ENCODE results near the gene UBLCP1.
"Not testable (repeated sequence)": the region's sequence is repeated elsewhere in the genome, so short reads cannot be mapped to it uniquely, and the experiment has no call there.

The UBLCP1 gene

DNA sequence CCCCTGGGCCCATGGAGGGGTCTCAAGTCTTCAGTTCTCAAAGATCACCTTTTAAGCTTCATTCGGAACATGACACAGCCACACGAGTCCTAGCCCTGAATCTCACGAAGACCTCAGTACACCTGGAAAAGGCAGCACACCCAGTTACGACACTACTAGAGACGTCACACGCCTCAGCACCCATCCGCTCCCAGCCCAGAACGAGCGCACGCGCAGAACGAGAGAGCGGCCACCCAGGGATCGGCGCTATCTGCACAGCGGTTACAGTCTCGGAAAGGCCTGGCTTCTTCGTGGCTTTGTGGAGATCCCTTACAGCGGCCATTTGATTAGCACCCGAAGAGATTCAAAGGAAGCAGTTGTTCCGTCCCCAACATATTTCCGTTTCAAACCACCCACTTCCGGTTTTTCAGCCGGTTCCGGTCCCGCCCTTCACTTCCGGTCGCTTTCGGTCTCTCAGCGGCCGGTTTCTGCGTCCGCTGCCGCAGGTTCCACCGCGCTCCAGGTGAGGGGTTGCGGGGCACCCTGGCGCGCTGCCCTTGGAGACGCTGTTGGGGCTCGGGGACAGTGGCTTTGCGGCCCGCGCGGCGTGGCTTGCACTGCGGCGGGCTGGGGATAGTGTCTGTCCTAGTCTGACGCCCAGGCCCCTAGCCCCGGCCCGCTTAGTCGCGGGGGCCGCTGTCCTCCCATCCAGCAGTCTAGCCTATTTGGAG is at the start of gene UBLCP1:
TSS of gene UBLCP1 (plus strand) at position 432 of the 710 bp plus-strand sequence. CDS start 5,626 bp downstream, outside the sequence.
- ATAC-seq: peak; percentile 93

DNA sequence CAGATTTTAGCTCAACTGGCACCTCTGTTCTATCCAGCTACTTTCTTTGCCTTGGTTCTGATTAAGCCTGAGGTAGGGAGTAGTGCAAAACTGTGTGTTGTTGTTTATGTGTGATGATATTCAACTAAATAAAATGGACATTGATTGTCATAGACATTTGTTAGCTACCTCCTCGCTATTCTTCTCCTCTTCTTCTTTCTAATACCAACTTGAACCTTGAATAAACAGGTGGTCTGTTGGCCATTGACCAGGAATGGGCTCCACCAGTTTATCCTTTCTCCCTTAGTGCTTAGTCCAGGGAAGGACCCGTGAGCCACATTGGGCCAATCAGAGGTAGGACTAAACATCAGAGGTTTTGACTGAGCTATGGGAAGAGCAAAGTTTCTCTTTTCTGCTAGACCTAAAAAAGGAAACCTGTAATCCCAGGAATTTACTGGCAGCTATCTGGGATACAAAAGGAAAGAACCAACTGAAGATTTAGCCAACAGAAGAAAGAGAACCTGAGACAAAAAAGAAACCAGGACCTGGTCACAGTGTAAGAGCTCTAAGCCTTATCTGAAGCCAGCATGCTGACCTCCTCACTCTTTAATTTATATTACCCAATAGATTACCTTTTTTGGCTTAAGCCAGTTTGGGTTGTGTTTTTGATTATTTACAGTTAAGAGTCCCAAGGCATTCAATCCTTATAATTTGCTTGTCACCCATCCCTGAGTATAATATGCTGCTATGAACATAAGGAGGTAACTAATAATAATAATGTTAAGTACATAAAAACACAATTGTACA is 48.4 kb upstream of the UBLCP1 start:
- no peak for ATAC-seq

- ATAC-seq: no peak
These were observed 47.2 kb upstream of the UBLCP1 start for GRCh38 chr5:159215886-159216285.

- no peak for ATAC-seq
These were observed 46.6 kb upstream of the UBLCP1 start for GRCh38 chr5:159216454-159216853.

DNA sequence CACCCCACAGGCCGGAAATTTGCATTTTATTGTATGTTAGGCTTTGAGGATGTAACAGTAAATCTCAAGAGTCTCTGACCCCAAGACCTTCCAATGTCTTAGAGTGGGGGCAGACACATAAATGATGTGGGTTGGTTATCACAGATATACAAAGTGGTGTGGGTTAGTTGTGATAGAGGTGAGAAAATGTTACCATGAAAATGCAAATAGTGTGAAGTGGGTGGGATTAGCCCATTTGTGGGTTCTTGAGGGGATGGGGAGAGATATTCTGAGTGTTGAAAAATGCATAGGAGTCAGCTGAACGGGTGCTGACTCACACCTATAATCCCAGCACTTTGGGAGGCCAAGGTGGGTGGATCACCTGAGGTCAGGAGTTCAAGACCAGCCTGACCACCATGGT is 45.9 kb upstream of the UBLCP1 start:
- no peak for ATAC-seq

- ATAC-seq: no peak
These were observed 44.5 kb upstream of the UBLCP1 start for GRCh38 chr5:159218595-159219023.

DNA sequence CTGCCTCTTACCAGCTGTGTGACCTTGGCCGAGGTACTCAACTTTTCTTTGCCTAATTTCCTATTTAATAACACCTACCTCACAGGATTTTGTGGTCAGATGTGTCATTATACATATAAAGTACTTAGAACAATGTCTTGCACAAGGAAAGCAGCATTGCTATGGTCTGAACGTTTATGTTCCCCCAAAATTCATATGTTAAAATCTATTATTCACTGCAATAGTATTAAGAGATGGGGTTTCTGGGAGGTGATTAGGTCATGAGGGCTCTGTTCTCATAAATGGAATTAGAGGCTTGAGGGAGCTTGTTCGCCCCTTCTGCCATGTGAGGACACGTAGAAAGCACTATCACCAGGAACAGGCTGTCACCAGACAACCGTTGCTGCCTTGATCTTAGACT is 42.9 kb upstream of the UBLCP1 start:
- no peak for ATAC-seq

- no peak for ATAC-seq
These were observed 39.6 kb upstream of the UBLCP1 start for GRCh38 chr5:159223469-159223868.

GRCh38 chr5:159224471-159224870 is 38.6 kb upstream of the UBLCP1 start:
- no peak for ATAC-seq

DNA sequence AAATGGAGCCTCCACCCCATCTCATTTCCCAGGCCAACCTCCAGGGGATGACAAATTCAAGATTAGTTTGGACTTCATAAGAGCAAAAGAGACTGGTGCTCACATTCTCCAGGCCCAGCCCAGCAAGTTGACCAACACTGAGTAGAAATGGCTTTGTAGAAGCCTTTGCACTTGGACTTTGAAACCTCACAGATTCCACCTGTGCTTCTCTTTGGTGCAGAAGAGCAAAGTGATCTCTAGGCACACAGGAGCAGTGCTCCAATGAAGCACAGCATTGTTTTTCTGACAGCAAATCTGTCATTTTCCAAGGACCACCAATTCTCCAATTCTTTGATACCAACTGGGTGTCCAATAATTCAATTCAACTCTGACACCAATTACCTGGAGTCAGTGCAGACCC is 36.6 kb upstream of the UBLCP1 start:
- ATAC-seq: no peak

- ATAC-seq: no peak
These were observed 35.6 kb upstream of the UBLCP1 start for GRCh38 chr5:159227452-159227851.

- ATAC-seq: not testable (repeated sequence)
These were observed 35.0 kb upstream of the UBLCP1 start for GRCh38 chr5:159228097-159228496.

- ATAC-seq: no peak
These were observed 32.4 kb upstream of the UBLCP1 start for GRCh38 chr5:159230657-159231056.

- no peak for ATAC-seq
These were observed 31.9 kb upstream of the UBLCP1 start for GRCh38 chr5:159231167-159231566.

GRCh38 chr5:159235871-159236520 is 27.1 kb upstream of the UBLCP1 start:
- not testable (repeated sequence) for ATAC-seq

DNA sequence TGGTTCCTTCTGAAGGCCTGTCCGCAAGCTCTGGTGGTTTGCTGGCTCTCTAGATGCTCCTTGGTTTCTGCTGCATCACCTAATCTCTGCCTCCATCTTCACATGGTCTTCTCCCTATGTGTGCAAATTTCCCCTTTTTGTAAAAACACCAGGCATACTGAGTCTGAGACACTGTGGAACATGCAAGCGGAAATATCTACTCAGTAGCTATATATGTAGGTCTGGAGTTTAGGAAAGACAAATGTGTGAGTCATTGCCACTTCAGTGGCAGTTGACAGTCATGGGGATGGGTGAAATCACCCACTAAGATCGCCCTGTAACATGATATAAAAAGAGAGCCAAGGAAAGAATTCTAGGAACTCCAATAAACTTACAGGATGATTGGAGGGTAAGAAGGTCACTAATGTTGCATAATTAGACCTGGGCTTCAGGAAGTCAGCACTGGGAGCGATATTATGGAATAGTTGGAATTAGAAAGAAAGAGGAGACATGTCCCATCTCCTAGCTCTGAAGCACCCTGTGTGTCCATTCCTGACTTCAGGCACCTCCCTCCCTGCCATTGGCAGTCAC is 22.7 kb upstream of the UBLCP1 start:
- ATAC-seq: peak; percentile 68 to 70

DNA sequence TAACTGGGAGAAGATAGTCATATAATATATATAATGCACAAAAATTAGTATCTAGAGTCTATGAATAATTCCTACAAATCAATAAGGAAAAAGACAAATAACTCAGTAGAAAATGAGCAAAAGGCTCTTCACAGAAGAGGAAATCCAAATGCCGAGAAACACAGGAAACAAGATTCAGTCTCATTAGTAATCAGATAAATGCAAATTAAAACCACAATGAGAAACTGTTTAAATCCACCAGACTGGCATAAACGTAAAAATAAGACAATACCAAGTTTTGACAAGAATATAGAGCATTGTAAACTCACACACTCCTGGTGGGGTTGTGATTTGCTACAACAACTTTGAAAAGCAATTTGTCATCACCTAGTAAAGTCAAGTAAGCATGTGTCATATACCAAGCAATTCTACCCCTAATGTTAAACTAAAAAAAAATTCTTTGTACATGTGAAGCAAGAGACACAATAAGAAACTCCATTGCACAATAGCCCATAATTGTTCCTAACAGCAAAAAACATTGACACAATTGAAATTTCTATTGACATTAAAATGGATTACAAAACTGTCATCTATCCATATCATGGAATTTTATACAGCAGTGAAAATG is 21.0 kb upstream of the UBLCP1 start:
- ATAC-seq: peak; percentile 75 to 82

- ATAC-seq: no peak
These were observed 20.4 kb upstream of the UBLCP1 start for GRCh38 chr5:159242656-159243055.

GRCh38 chr5:159243385-159243784 is 19.7 kb upstream of the UBLCP1 start:
- ATAC-seq: no peak

GRCh38 chr5:159244163-159244562 is 18.9 kb upstream of the UBLCP1 start:
- no peak for ATAC-seq

DNA sequence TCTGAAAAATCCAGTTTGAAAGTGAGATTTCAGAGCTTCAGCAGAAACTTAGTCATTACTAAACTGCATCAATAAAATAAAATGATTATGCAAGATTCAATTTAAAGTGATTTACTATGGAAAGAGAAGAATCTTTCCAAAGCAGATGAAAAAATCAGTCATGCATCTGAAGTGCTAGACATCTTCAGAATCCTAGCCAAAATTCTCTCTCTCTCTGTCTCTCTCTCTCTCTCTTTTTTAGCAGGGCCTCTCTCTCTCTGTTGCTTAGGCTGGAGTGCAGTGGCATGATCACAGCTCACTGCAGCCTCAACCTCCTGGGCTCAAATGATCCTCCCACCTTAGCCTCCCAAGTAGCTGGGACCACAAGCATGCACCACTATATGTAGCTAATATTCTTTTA is 18.2 kb upstream of the UBLCP1 start:
- ATAC-seq: no peak

GRCh38 chr5:159249158-159249557 is 13.9 kb upstream of the UBLCP1 start:
- no peak for ATAC-seq

DNA sequence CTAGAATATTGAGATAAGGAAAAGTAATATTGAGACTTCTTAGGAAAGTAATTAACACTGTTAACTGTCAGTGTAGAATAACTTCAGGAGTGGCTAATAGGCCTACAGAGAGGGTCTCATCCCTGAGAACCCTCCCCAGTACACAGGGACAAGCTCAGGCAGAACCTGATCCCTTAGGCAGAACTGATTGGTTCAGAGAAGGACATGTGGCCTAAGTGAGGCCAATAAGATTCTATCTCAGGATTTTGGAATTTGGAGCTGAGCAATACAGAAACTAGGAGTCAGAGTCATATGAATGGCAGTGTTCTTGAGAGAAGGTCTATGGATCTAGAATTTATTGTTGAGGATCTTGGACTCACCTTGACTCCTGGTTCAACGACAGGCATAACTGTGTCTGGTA is 10.9 kb upstream of the UBLCP1 start:
- ATAC-seq: no peak
